ENCODE results near the gene SPECC1. TPM values are rescaled to one million over a fixed set of nuclear protein-coding genes. Genes with fewer than 3 reads are reported as not detected.

SPECC1 gene
- polyA plus RNA-seq, 1 experiment, result 13.0 TPM

GRCh38 chr17:20087538-20088250, 78.5 kb downstream of the SPECC1 start:
- no peak for DNase-seq (ENCODE audit: low read depth)
- no peak for TF ChIP-seq CTCF (IDR thresholded peaks at IDR 0.05; ENCODE audit: insufficient read depth, low read depth, low read length)
- no peaks in the 10 kb centered on the region for H3K36me3 ChIP-seq (ENCODE audit: control insufficient read depth, insufficient read depth, low read length)
- CTCF ChIA-PET, result no interaction called here
- peaks cover 5% of the 10 kb centered on the region for H3K27me3 ChIP-seq (ENCODE audit: control insufficient read depth, insufficient read depth, low read length)
- POLR2A ChIA-PET, result no interaction called here
- H3K4me3 ChIP-seq (ENCODE audit: low read depth, low read length), result no peak overlapping the region

- ChIA-PET CTCF (interaction anchor here (0.6 to 1.4 kb wide), 4 partner anchors 12 to 1784 kb away, joined by 3 to 4 read pairs (median 4); partner anchors contain the start of gene SPECC1), POLR2A (no interaction called here)
- DNase-seq (ENCODE audit: low read depth), result no peak
- H3K36me3 ChIP-seq (ENCODE audit: control insufficient read depth, insufficient read depth, low read length), result no peaks in the 10 kb centered on the region
- peaks cover 3% of the 10 kb centered on the region for H3K27me3 ChIP-seq (ENCODE audit: control insufficient read depth, insufficient read depth, low read length)
- TF ChIP-seq CTCF (IDR thresholded peaks at IDR 0.05; ENCODE audit: insufficient read depth, low read depth, low read length), result no peak
- H3K4me3 ChIP-seq (ENCODE audit: low read depth, low read length), result no peak overlapping the region
Observed at GRCh38 chr17:20089756-20090547, 80.8 kb downstream of the SPECC1 start.

- Histone ChIP-seq H3K27me3 (ENCODE audit: control insufficient read depth, insufficient read depth, low read length) (peaks cover 5% of the 10 kb centered on the region), H3K36me3 (ENCODE audit: control insufficient read depth, insufficient read depth, low read length) (no peaks in the 10 kb centered on the region), H3K4me3 (ENCODE audit: low read depth, low read length) (no peak overlapping the region)
- CTCF ChIA-PET, result interaction anchor here (1.3 kb wide), 1 partner anchor 83 kb away, joined by 4 read pairs; the partner anchor contains the start of gene SPECC1
- TF ChIP-seq CTCF (IDR thresholded peaks at IDR 0.05; ENCODE audit: insufficient read depth, low read depth, low read length), result no peak
- POLR2A ChIA-PET, result no interaction called here
- DNase-seq (ENCODE audit: low read depth), result no peak
Observed at GRCh38 chr17:20091174-20092029, 82.2 kb downstream of the SPECC1 start.

GRCh38 chr17:20092261-20092867, 83.2 kb downstream of the SPECC1 start:
- no peaks in the 10 kb centered on the region for H3K36me3 ChIP-seq (ENCODE audit: control insufficient read depth, insufficient read depth, low read length)
- no peak for TF ChIP-seq CTCF (IDR thresholded peaks at IDR 0.05; ENCODE audit: insufficient read depth, low read depth, low read length)
- ChIA-PET CTCF (no interaction called here), POLR2A (no interaction called here)
- H3K4me3 ChIP-seq (ENCODE audit: low read depth, low read length), result no peak overlapping the region
- H3K27me3 ChIP-seq (ENCODE audit: control insufficient read depth, insufficient read depth, low read length), result peaks cover 3% of the 10 kb centered on the region
- DNase-seq (ENCODE audit: low read depth), result no peak
